Astrocyte of the spinal cord (primary cell): ENCODE results near the gene SLC22A5.

ENCODE experiments used
- DNase-seq: peaks from one replicate; pipeline ENCODE4 v3.0.0; 2011; ENCODE audit warnings: low read depth, low spot score
- H3K4me3 ChIP-seq: 2 replicates; pipeline ENCODE4 v1.5.1; 2011; ENCODE audit warnings: low read depth, mild to moderate bottlenecking, low read length, moderate library complexity
- CTCF ChIP-seq: IDR thresholded peaks from 2 replicates; pipeline ENCODE4 v1.5.1; 2012; ENCODE audit warnings: low read depth, mild to moderate bottlenecking, low read length, inconsistent platforms
- in situ Hi-C: cut with HindIII; loops from 2 replicates; pipeline ENCODE4 v1.10.0; 2017; ENCODE audit warnings: low sequenced_read_pairs

SLC22A5 gene

GRCh38 chr5:132327252-132327955 is 42.1 kb upstream of the SLC22A5 start:
- DNase-seq: no peak
- H3K4me3 ChIP-seq: no peak overlapping the region
- in situ Hi-C loops: no loop called here
- no peak for TF ChIP-seq CTCF

- DNase-seq: peak; percentile 15
- H3K4me3 ChIP-seq: no peak overlapping the region
- in situ Hi-C loops: no loop called here
- TF ChIP-seq CTCF: no peak
Measured at GRCh38 chr5:132334812-132335211, 34.7 kb upstream of the SLC22A5 start.

GRCh38 chr5:132335402-132335801 is 34.1 kb upstream of the SLC22A5 start:
- TF ChIP-seq CTCF: no peak
- H3K4me3 ChIP-seq: no peak overlapping the region
- no peak for DNase-seq
- in situ Hi-C loops: no loop called here

GRCh38 chr5:132339502-132339901 is 30.0 kb upstream of the SLC22A5 start:
- no peak for DNase-seq
- in situ Hi-C loops: no loop called here
- no peak overlapping the region for H3K4me3 ChIP-seq
- TF ChIP-seq CTCF: no peak

GRCh38 chr5:132342291-132343180 is 27.0 kb upstream of the SLC22A5 start:
- H3K4me3 ChIP-seq: no peak overlapping the region
- in situ Hi-C loops: no loop called here
- DNase-seq: no peak
- no peak for TF ChIP-seq CTCF

GRCh38 chr5:132344775-132345514 is 24.6 kb upstream of the SLC22A5 start:
- TF ChIP-seq CTCF: no peak
- DNase-seq: no peak
- in situ Hi-C loops: no loop called here
- H3K4me3 ChIP-seq: no peak overlapping the region
